Fibroblast of pulmonary artery (primary cell): Measurements from ENCODE around the gene PTGDS.

Experiments
- DNase-seq: peaks from one replicate; pipeline ENCODE4 v3.0.0-alpha.2; 2010; ENCODE audit warnings: low read depth
- H3K4me3 ChIP-seq: replicated peaks from 2 replicates; pipeline ENCODE4 v1.5.1; 2011; ENCODE audit warnings: low read depth, mild to moderate bottlenecking, control low read depth, low read length, moderate library complexity
- TF ChIP-seq, protein P1 (sequence below): IDR thresholded peaks from 2 replicates; pipeline ENCODE4 v1.5.1; 2011; ENCODE audit warnings: mild to moderate bottlenecking, control low read depth, low read length, inconsistent platforms; ENCODE audit errors: missing control alignments

The PTGDS gene

DNA sequence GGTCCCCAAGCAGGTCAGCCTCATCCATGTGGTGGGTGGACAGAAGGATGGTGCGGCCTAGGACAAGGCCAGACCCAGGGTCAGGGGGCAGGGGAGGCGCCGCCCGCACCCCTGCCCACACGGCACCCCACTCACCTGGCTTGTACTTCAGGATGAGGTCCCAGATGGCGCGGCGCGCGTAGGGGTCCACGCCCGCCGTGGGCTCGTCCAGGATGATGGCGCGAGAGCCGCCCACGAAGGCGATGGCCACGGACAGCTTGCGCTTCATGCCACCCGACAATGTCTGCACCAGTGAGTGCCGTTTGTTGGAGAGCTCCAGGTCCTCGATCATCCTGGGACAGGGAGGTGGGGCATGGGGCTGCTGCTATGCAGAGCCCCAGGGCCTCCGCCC lies 38.2 kb downstream of the PTGDS start:
- TF ChIP-seq, protein P1, sequence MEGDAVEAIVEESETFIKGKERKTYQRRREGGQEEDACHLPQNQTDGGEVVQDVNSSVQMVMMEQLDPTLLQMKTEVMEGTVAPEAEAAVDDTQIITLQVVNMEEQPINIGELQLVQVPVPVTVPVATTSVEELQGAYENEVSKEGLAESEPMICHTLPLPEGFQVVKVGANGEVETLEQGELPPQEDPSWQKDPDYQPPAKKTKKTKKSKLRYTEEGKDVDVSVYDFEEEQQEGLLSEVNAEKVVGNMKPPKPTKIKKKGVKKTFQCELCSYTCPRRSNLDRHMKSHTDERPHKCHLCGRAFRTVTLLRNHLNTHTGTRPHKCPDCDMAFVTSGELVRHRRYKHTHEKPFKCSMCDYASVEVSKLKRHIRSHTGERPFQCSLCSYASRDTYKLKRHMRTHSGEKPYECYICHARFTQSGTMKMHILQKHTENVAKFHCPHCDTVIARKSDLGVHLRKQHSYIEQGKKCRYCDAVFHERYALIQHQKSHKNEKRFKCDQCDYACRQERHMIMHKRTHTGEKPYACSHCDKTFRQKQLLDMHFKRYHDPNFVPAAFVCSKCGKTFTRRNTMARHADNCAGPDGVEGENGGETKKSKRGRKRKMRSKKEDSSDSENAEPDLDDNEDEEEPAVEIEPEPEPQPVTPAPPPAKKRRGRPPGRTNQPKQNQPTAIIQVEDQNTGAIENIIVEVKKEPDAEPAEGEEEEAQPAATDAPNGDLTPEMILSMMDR: no peak
- no peak for DNase-seq
- H3K4me3 ChIP-seq: no peak overlapping the region

DNA sequence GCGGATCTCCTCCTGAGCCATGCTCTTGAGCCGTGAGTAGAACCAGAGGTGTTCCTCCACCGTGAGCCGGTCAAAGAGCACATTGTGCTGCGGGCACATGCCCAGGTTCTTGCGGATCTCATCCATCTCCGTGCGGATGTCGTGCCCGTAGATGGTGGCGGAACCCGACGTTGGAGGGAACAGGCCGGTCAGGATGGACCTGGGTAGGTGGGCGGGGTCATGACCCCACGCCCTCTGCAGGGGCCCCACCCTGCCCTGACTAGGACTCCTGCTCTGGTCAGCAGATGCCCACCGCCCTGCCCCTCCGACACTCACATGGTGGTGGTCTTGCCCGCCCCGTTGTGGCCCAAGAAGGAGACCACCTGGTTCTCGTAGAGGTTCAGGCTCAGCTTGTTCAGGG lies 38.7 kb downstream of the PTGDS start:
- H3K4me3 ChIP-seq: no peak overlapping the region
- no peak for DNase-seq
- TF ChIP-seq, protein P1: no peak

DNA sequence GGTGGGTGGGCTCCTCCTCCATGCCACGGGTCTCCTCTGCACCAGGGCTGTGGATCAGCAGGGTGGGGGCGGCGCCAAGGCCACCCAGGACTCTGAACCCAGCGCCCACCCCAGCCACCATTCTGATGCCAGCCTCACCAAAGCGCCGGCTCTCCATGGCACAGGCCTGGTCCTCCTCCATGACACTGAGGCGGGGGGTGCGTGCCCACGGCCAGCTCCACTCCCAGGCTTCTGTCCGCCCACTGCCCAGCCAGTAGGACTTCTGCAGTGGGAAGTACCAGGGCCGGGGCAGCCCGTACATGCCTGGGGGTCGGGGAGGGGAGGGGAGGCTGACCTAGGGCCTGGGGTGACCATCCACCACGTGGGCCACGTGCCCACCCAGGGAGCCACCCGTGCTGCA lies 39.1 kb downstream of the PTGDS start:
- DNase-seq: no peak

DNA sequence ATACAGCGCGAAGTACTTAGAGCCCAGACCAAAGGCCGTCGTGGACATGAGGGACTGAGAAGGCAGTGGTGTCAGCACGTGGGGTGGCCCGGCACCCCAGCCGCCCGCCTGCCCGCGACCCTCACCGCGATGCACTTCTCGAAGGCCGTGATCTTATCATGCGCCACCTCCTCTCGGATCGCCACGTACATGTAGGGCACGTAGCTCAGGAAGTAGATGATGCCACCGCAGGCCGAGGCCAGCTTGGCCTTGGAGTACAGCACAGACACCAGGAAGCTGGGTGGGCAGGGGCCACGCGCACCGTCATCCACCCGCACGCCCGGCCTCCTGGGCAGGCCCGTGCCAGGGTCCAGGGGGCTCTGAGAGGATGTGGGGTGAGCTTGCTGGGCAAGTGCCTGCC lies 39.8 kb downstream of the PTGDS start:
- no peak overlapping the region for H3K4me3 ChIP-seq
- TF ChIP-seq, protein P1: no peak

More for the DNA sequence above, 39.1 kb downstream of the PTGDS start:
- no peak overlapping the region for H3K4me3 ChIP-seq
- TF ChIP-seq, protein P1: no peak

DNA sequence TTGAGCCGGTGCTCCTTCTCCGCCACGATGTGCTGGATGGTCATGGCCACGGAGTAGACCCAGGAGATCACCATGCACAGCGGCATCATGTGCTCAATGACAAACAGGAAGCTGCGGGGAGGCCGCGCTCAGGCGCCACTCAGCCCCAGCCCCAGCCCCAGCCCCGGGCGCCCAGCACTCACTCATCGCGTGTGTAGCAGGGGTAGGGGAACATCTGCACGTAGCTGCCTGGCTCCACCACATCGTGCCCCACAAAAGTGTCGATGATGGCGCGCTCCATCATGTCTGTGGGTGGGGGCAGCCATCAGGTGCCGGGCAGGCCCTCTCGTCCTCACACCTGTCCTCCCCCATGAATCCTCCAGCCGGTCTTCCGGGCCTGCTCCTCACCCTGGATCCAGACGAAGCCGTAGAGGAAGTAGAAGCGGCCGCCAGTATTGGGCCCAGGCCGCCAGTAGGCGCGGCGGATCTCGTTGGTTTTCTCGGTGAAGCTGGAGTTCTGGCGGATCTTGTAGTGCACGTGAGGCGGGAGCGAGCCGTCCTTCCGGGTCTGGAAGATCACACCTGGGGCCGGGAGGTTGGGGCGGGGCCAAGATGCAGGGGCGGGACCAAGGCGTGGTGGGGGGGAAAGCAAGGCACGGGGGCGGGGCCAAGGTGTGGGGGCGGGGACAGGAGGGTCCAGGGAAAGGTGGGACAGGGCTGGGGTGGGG lies 40.6 kb downstream of the PTGDS start:
- H3K4me3 ChIP-seq: no peak overlapping the region
- DNase-seq: no peak
- TF ChIP-seq, protein P1: no peak

More for the DNA sequence above, 39.8 kb downstream of the PTGDS start:
- DNase-seq: no peak

DNA sequence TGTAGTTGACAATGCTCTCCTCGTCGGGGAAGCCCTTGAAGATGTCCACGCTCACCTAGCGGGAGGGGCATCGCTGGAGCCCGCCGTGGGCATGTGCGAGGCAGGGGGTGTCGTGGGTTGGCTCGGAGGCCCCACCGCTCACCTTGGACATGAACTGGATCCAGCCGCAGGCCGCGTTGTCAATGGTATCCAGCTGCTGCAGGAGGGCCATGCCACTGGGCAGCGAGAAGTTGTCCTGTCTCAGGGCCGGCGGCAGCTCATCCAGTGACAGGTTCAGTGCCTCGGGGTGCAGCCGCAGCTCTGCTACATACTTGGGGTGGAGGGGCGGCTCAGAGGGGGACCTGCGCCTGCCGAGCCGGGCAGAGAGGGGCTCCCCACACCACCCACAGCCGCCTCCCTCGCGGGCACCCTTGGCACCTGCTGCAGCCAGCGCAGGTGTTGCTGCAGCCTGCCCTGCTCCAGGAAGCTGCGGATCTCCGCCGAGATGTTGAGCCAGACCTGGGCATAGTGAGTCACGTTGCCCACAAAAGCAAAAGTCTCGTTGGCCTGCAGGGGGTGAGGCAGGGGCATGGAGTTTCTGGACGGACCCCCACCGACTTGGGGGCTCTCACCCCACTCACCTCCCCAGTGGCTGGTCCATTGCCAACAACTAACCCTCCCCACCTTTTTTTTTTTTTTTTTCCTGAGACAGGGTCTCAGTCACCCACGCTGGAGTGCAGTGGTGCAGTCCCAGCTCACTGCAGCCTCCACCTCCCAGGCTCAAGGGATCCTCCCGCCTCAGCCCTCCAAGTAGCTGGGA lies 41.7 kb downstream of the PTGDS start:
- H3K4me3 ChIP-seq: no peak overlapping the region
- TF ChIP-seq, protein P1: no peak
- DNase-seq: no peak
